GM12878 (cell line): ENCODE measurements around the gene RERE. TPM values are rescaled to one million over a fixed set of nuclear protein-coding genes. Genes with fewer than 3 reads are reported as not detected.

Experiments used
- ATF3 ChIP-seq: IDR thresholded peaks from 2 replicates; pipeline ENCODE4 v1.6.1; 2011; ENCODE audit warnings: low read depth, mild to moderate bottlenecking, low read length, moderate library complexity, borderline replicate concordance; ENCODE audit errors: extremely low read depth
- CEBPZ ChIP-seq: fragments of 150-350 bp; IDR thresholded peaks from 2 replicates; pipeline ENCODE4 v1.6.1; 2016; ENCODE audit warnings: low read depth, low read length
- ESRRA ChIP-seq: IDR thresholded peaks from 2 replicates; pipeline ENCODE4 v1.6.1; 2012; ENCODE audit warnings: mild to moderate bottlenecking, low read length, improper control_type of control experiment
- FOXM1 ChIP-seq: IDR thresholded peaks from 2 replicates; pipeline ENCODE4 v1.6.1; 2012; ENCODE audit warnings: low read depth, mild to moderate bottlenecking, inconsistent platforms, low read length, moderate library complexity
- POU2F2 ChIP-seq: IDR thresholded peaks from 3 replicates; pipeline ENCODE4 v1.6.1; 2011; ENCODE audit warnings: low read depth, mild to moderate bottlenecking, low read length, borderline replicate concordance
- SMAD1 ChIP-seq: fragments of 450-650 bp; IDR thresholded peaks from 2 replicates; pipeline ENCODE4 v1.6.1; 2018; ENCODE audit warnings: mild to moderate bottlenecking, low read depth; ENCODE audit not compliant: partially characterized antibody
- SMC3 ChIP-seq: IDR thresholded peaks from 2 replicates; pipeline ENCODE4 v1.6.1; 2011; ENCODE audit warnings: low read length, improper control_type of control experiment, borderline replicate concordance
- TCF12 ChIP-seq: IDR thresholded peaks from 2 replicates; pipeline ENCODE4 v1.6.1; 2011; ENCODE audit warnings: low read depth, mild to moderate bottlenecking, low read length
- YY1 ChIP-seq: IDR thresholded peaks from 2 replicates; pipeline ENCODE4 v1.6.1; 2011; ENCODE audit warnings: low read depth, mild to moderate bottlenecking, low read length
- polyA plus RNA-seq, 11 experiments: library from polyadenylated mRNA; depleted of rRNA in 4 of 11; unstranded in 6 of 11; stranded (reverse) in 5 of 11; fragments of >200 nt; fragmentation: Nextera tagmentation in 4 of 11; fragmentation: Illumina TruSeq in 1 of 11; extraction: Ambion mirVana in 4 of 11; extraction: Trizol in 1 of 11; gene quantifications; 1 replicate in 1 of 11; 2 replicates in 10 of 11; pipeline versions ENCODE4 v1.2.1 to v1.2.3, GENCODE V29; 2011 to 2016; ENCODE audit warnings: inconsistent platforms in 2 of 11, missing spikeins in 2 of 11, low read depth in 1 of 11
- total RNA-seq, 4 experiments: library from RNA; depleted of rRNA in 3 of 4; stranded (reverse); fragments of >200 nt in 3 of 4; fragmentation: Illumina TruSeq in 1 of 4; extraction: Trizol in 1 of 4; gene quantifications; 2 replicates each; pipeline versions ENCODE4 v1.2.1 to v1.2.3, GENCODE V29; 2013 to 2021

RERE gene
- total and polyA plus RNA-seq, 10 of the 15 experiments (the other 5 are each of a cell fraction or from before 2014, with no cell fraction given): 5.2 to 60.5 (median 20.2) TPM

GRCh38 chr1:8603220-8603616 lies 214.2 kb downstream of the RERE start (continued):
- no peak for TF ChIP-seq CEBPZ
- no peak for TF ChIP-seq SMAD1
- TF ChIP-seq SMC3: no peak
- TF ChIP-seq ATF3: no peak
- no peak for TF ChIP-seq FOXM1
- no peak for TF ChIP-seq TCF12
- TF ChIP-seq POU2F2: no peak
- TF ChIP-seq YY1: no peak
- no peak for TF ChIP-seq ESRRA
